Keratinocyte (primary cell): Measurements from ENCODE around the gene RFTN1. TPM values are rescaled to one million over a fixed set of nuclear protein-coding genes. Genes with fewer than 3 reads are reported as not detected.

Experiments used
- DNase-seq: peaks from one replicate; pipeline ENCODE4 v3.0.0-alpha.2; 2011; ENCODE audit warnings: low read depth, missing footprints, low spot score
- FAIRE-seq: peaks from 2 replicates; lab custom pipeline; 2011; peaks lifted over from hg19 to GRCh38; lab: Jason Lieb, UNC
- H2AFZ ChIP-seq: 2 replicates; pipeline ENCODE4 v1.6.0; 2012; ENCODE audit warnings: low read length, control low read depth, inconsistent platforms; ENCODE audit not compliant: control insufficient read depth
- H3K27ac ChIP-seq: 2 replicates; pipeline ENCODE4 v1.5.1; 2011; ENCODE audit warnings: low read length; ENCODE audit not compliant: control insufficient read depth, insufficient read depth
- H3K27me3 ChIP-seq: 3 replicates; pipeline ENCODE4 v1.6.0; 2011; ENCODE audit warnings: low read length; ENCODE audit not compliant: control insufficient read depth, insufficient read depth; ENCODE audit errors: extremely low read depth
- H3K36me3 ChIP-seq, 2 experiments: 2 replicates in 1 of 2; 3 replicates in 1 of 2; pipeline ENCODE4 v1.5.1; 2011; ENCODE audit warnings: low read length in 2 of 2, mild to moderate bottlenecking in 1 of 2; ENCODE audit not compliant: control insufficient read depth in 2 of 2, insufficient read depth in 2 of 2; ENCODE audit errors: extremely low read depth in 1 of 2
- H3K4me1 ChIP-seq: 3 replicates; pipeline ENCODE4 v1.5.1; 2011; ENCODE audit warnings: low read length; ENCODE audit not compliant: control insufficient read depth, insufficient read depth; ENCODE audit errors: extremely low read depth
- H3K4me2 ChIP-seq: 3 replicates; pipeline ENCODE4 v1.6.0; 2011; ENCODE audit warnings: low read depth, low read length; ENCODE audit not compliant: control insufficient read depth, insufficient read depth; ENCODE audit errors: extremely low read depth
- H3K4me3 ChIP-seq, 3 experiments: fragments of 200-600 bp in 1 of 3; sonication (generic) in 1 of 3; 2 replicates in 2 of 3; 3 replicates in 1 of 3; pipeline ENCODE4 v1.5.1; 2011 to 2016; ENCODE audit warnings: low read length in 3 of 3, mild to moderate bottlenecking in 3 of 3, control low read depth in 2 of 3, inconsistent platforms in 1 of 3, low read depth in 1 of 3, mixed read lengths in 1 of 3, mixed run types in 1 of 3, moderate library complexity in 1 of 3; ENCODE audit not compliant: control insufficient read depth in 2 of 3, insufficient read depth in 2 of 3; ENCODE audit errors: extremely low read depth in 1 of 3
- H3K79me2 ChIP-seq: 2 replicates; pipeline ENCODE4 v1.6.0; 2012; ENCODE audit warnings: low read length; ENCODE audit not compliant: control insufficient read depth, insufficient read depth
- H3K9ac ChIP-seq: 3 replicates; pipeline ENCODE4 v1.6.0; 2011; ENCODE audit warnings: low read length; ENCODE audit not compliant: control insufficient read depth, insufficient read depth; ENCODE audit errors: extremely low read depth
- H3K9me1 ChIP-seq: 3 replicates; pipeline ENCODE4 v1.6.0; 2011; ENCODE audit warnings: low read length; ENCODE audit not compliant: control insufficient read depth, insufficient read depth; ENCODE audit errors: extremely low read depth
- H3K9me3 ChIP-seq: 2 replicates; pipeline ENCODE4 v1.5.1; 2012; ENCODE audit warnings: low read depth, low read length; ENCODE audit not compliant: control insufficient read depth
- H4K20me1 ChIP-seq: 3 replicates; pipeline ENCODE4 v1.6.0; 2011; ENCODE audit warnings: low read length; ENCODE audit not compliant: control insufficient read depth, insufficient read depth; ENCODE audit errors: extremely low read depth
- EZH2 ChIP-seq: IDR thresholded peaks from one replicate; pipeline ENCODE4 v1.6.1; 2012; ENCODE audit warnings: inconsistent platforms, mild to moderate bottlenecking, low read length, moderate library complexity
- dilution Hi-C: fragments of 300-500 bp; cut with MboI; formaldehyde crosslinking; loops from one replicate; pipeline ENCODE4 v1.7.0; 2020; ENCODE audit warnings: low sequenced_read_pairs; ENCODE audit not compliant: extremely low pct_ligation_motif_present
- polyA plus RNA-seq, 5 experiments: library from polyadenylated mRNA; depleted of rRNA in 3 of 5; stranded (reverse) in 3 of 5; stranded (forward) in 1 of 5; unstranded in 1 of 5; fragments of >200 nt; gene quantifications; 1 replicate in 1 of 5; 2 replicates in 3 of 5; 3 replicates in 1 of 5; pipeline versions ENCODE4 v1.2.1 to v1.2.3, GENCODE V29; 2011 to 2012; ENCODE audit warnings: missing spikeins in 2 of 5, low read depth in 1 of 5, low replicate concordance in 1 of 5
- TF ChIP-seq, protein P1 (sequence below), 3 experiments: IDR thresholded peaks in 1 of 3; conservative IDR thresholded peaks in 1 of 3; optimal IDR thresholded peaks in 1 of 3; 2 replicates in 2 of 3; 3 replicates in 1 of 3; pipeline versions ENCODE3 to v1.5.1; 2011; ENCODE audit warnings: low read length in 3 of 3, mild to moderate bottlenecking in 3 of 3, moderate library complexity in 2 of 3, control low read depth in 1 of 3, inconsistent platforms in 1 of 3; ENCODE audit not compliant: insufficient read depth in 2 of 3; ENCODE audit errors: extremely low read depth in 1 of 3

RFTN1 gene
- polyA plus RNA-seq, 1 donor (not counting 4 experiments of a cell fraction or from before 2014, with no cell fraction given): 18.0 TPM

DNA sequence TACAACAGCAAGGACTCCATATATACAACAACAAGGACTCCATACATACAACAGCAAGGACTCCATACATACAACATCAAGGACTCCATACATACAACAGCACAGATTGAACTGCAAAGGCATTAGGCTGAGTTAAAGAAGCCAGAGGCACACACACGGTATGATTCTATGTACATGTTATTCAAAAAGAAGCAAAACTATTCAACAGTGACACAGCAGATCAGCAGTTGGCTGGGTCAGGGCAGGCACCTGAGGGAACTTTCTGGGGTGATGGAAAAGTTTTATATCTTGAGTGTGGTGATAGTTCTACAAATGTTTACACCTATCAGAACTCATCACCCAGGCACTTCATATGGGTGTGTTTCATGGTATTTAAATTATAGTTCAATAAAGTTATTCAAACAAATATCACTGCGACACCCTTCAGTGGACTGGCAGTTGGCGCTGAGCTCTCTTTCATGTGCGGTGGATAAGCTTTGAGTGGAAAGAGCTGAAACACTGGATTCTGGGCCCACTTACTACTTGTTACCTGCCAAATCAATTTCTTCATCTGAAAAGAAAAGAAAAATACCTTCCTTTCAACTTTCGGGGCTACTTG, 28.0 kb downstream of the RFTN1 start:
- H3K4me3 ChIP-seq: no peak overlapping the region
- H4K20me1 ChIP-seq: no peaks in the 10 kb centered on the region
- H3K27me3 ChIP-seq: no peaks in the 10 kb centered on the region
- no peaks in the 10 kb centered on the region for H3K79me2 ChIP-seq
- peaks cover 0 to 3% of the 10 kb centered on the region in 2 experiments for H3K36me3 ChIP-seq
- FAIRE-seq: no peak
- H3K27ac ChIP-seq: no peak overlapping the region
- no peak overlapping the region for H2AFZ ChIP-seq
- peaks cover 15% of the 10 kb centered on the region for H3K4me1 ChIP-seq
- H3K9me3 ChIP-seq: no peaks in the 10 kb centered on the region
- no peak overlapping the region for H3K9ac ChIP-seq
- dilution Hi-C loops: no loop called here
- no peak for TF ChIP-seq EZH2
- TF ChIP-seq, protein P1, sequence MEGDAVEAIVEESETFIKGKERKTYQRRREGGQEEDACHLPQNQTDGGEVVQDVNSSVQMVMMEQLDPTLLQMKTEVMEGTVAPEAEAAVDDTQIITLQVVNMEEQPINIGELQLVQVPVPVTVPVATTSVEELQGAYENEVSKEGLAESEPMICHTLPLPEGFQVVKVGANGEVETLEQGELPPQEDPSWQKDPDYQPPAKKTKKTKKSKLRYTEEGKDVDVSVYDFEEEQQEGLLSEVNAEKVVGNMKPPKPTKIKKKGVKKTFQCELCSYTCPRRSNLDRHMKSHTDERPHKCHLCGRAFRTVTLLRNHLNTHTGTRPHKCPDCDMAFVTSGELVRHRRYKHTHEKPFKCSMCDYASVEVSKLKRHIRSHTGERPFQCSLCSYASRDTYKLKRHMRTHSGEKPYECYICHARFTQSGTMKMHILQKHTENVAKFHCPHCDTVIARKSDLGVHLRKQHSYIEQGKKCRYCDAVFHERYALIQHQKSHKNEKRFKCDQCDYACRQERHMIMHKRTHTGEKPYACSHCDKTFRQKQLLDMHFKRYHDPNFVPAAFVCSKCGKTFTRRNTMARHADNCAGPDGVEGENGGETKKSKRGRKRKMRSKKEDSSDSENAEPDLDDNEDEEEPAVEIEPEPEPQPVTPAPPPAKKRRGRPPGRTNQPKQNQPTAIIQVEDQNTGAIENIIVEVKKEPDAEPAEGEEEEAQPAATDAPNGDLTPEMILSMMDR (optimal IDR thresholded peaks at IDR 0.05 in 1 of 3, IDR thresholded peaks at IDR 0.05 in 1 of 3, conservative IDR thresholded peaks at IDR 0.05 in 1 of 3; ENCODE audit: extremely low read depth in 1 of 3, insufficient read depth in 2 of 3, low read length in 3 of 3): no peak
- H3K9me1 ChIP-seq: no peaks in the 10 kb centered on the region
- no peak for DNase-seq
- H3K4me2 ChIP-seq: no peak overlapping the region

- peaks cover 15% of the 10 kb centered on the region for H3K4me1 ChIP-seq
- no peak for FAIRE-seq
Measured at GRCh38 chr3:16484984-16485383, 28.5 kb downstream of the RFTN1 start.

More at GRCh38 chr3:16484984-16485383, 28.5 kb downstream of the RFTN1 start:
- no peaks in the 10 kb centered on the region for H3K27me3 ChIP-seq
- TF ChIP-seq EZH2: no peak
- TF ChIP-seq, protein P1 (optimal IDR thresholded peaks at IDR 0.05 in 1 of 3, IDR thresholded peaks at IDR 0.05 in 1 of 3, conservative IDR thresholded peaks at IDR 0.05 in 1 of 3; ENCODE audit: extremely low read depth in 1 of 3, insufficient read depth in 2 of 3, low read length in 3 of 3): no peak
- no peaks in the 10 kb centered on the region for H3K79me2 ChIP-seq
- H3K4me3 ChIP-seq: no peak overlapping the region
- no peak overlapping the region for H2AFZ ChIP-seq
- H4K20me1 ChIP-seq: no peaks in the 10 kb centered on the region
- no peaks in the 10 kb centered on the region for H3K9me3 ChIP-seq
- DNase-seq: no peak
- H3K9me1 ChIP-seq: no peaks in the 10 kb centered on the region
- no peak overlapping the region for H3K4me2 ChIP-seq
- H3K36me3 ChIP-seq: peaks cover 0 to 3% of the 10 kb centered on the region in 2 experiments
- H3K9ac ChIP-seq: no peak overlapping the region
- no peak overlapping the region for H3K27ac ChIP-seq
- dilution Hi-C loops: no loop called here
